OCI-LY7 (cell line): ENCODE data around the gene GRB7. TPM values are rescaled to one million over a fixed set of nuclear protein-coding genes. Genes with fewer than 3 reads are reported as not detected.

Source experiments
- BruUV-seq: library from RNA; stranded (reverse); fragments of 400-500 nt; replicated peaks from 2 replicates; lab custom pipeline; 2021; lab: Mats Ljungman, UMichigan
- CTCF ChIA-PET: fragments of 300-600 bp; sonication (Branson Sonifier 250); formaldehyde crosslinking; loops from one replicate; lab custom pipeline; 2022; ENCODE audit warnings: antibody characterized with exemption; ENCODE audit not compliant: unreplicated experiment; lab: Charles Lee
- POLR2A ChIA-PET: fragments of 300-600 bp; sonication (Branson Sonifier 250); formaldehyde crosslinking; loops from one replicate; lab custom pipeline; 2022; ENCODE audit warnings: antibody characterized with exemption; lab: Charles Lee
- DNase-seq: peaks from one replicate; pipeline ENCODE4 v3.0.0-alpha.2; 2015; ENCODE audit warnings: low spot score
- H2AFZ ChIP-seq: fragments of 200-600 bp; sonication (generic), shearing (Covaris generic); 2 replicates; pipeline ENCODE4 v1.6.1; 2014; ENCODE audit warnings: mild to moderate bottlenecking, antibody characterized with exemption, low read length, moderate library complexity
- H3K27ac ChIP-seq: fragments of 200-600 bp; sonication (generic); 2 replicates; pipeline ENCODE4 v1.5.1; 2014; ENCODE audit warnings: mixed run types, low read depth, mild to moderate bottlenecking, moderate library complexity, low read length, inconsistent platforms; ENCODE audit not compliant: poor library complexity, severe bottlenecking
- H3K36me3 ChIP-seq: fragments of 200-600 bp; sonication (generic); 2 replicates; pipeline ENCODE4 v1.6.1; 2014; ENCODE audit warnings: mild to moderate bottlenecking, antibody characterized with exemption, low read length, moderate library complexity, mixed read lengths; ENCODE audit not compliant: insufficient read depth
- H3K4me1 ChIP-seq: fragments of 200-600 bp; sonication (generic); 2 replicates; pipeline ENCODE4 v1.5.1; 2014; ENCODE audit warnings: mild to moderate bottlenecking, low read length; ENCODE audit not compliant: insufficient read depth, poor library complexity, severe bottlenecking
- H3K4me2 ChIP-seq: fragments of 200-600 bp; sonication (generic); 2 replicates; pipeline ENCODE4 v1.6.1; 2014; ENCODE audit warnings: mild to moderate bottlenecking, low read length
- H3K4me3 ChIP-seq: fragments of 200-600 bp; sonication (generic); 2 replicates; pipeline ENCODE4 v1.5.1; 2014; ENCODE audit warnings: mild to moderate bottlenecking, low read depth, low read length; ENCODE audit not compliant: poor library complexity, severe bottlenecking
- H3K79me2 ChIP-seq: fragments of 200-600 bp; sonication (generic); 2 replicates; pipeline ENCODE4 v1.6.1; 2016; ENCODE audit warnings: low read depth, mild to moderate bottlenecking, low read length, moderate library complexity, mixed read lengths; ENCODE audit not compliant: insufficient read depth
- H3K9me2 ChIP-seq: fragments of 200-600 bp; sonication (generic); 2 replicates; pipeline ENCODE4 v1.6.1; 2016; ENCODE audit warnings: mild to moderate bottlenecking, low read length, mixed read lengths; ENCODE audit not compliant: insufficient read depth
- H3K9me3 ChIP-seq: fragments of 200-600 bp; sonication (generic); 2 replicates; pipeline ENCODE4 v1.6.1; 2014; ENCODE audit warnings: mild to moderate bottlenecking, mixed run types, low read length, mixed read lengths
- H4K20me1 ChIP-seq: fragments of 200-600 bp; sonication (generic); 2 replicates; pipeline ENCODE4 v1.6.1; 2014; ENCODE audit warnings: mild to moderate bottlenecking, antibody characterized with exemption, low read length, moderate library complexity, mixed read lengths; ENCODE audit not compliant: insufficient read depth
- CTCF ChIP-seq: fragments of 200-600 bp; sonication (generic); conservative IDR thresholded peaks from 2 replicates; pipeline ENCODE4 v1.5.1; 2014; ENCODE audit warnings: mild to moderate bottlenecking, antibody characterized with exemption, low read length, moderate library complexity, mixed read lengths
- EZH2phosphoT487 ChIP-seq: fragments of 200-600 bp; sonication (generic); IDR thresholded peaks from 2 replicates; pipeline ENCODE4 v1.6.1; 2018; ENCODE audit warnings: low read depth, borderline replicate concordance, mild to moderate bottlenecking, mixed run types, antibody characterized with exemption, low read length, moderate library complexity, mixed read lengths
- intact Hi-C: fragments of 100-400 bp; cut with micrococcal nuclease; formaldehyde crosslinking; loops from one replicate; pipeline ENCODE4 v1.10.0; 2022; ENCODE audit not compliant: unreplicated experiment
- total RNA-seq, 2 experiments: library from RNA; depleted of rRNA in 1 of 2; stranded (reverse); fragments of >200 nt in 1 of 2; shearing (Covaris generic) in 1 of 2; gene quantifications; 2 replicates each; pipeline ENCODE4 v1.2.3, GENCODE V29; 2014 to 2022

GRB7 gene
- total RNA-seq, 2 experiments from 2014 or later: 0.25 TPM; not detected in 1

- H3K36me3 ChIP-seq: no peaks in the 10 kb centered on the region
- no peak for DNase-seq
- POLR2A ChIA-PET: no interaction called here
- no peak overlapping the region for H2AFZ ChIP-seq
- no TSS peak for BruUV-seq
- TF ChIP-seq EZH2phosphoT487: no peak
- TF ChIP-seq CTCF: no peak
- peaks cover 4% of the 10 kb centered on the region for H3K4me1 ChIP-seq
- H3K4me2 ChIP-seq: no peak overlapping the region
- no peaks in the 10 kb centered on the region for H4K20me1 ChIP-seq
- intact Hi-C loops: no loop called here
- H3K9me3 ChIP-seq: no peaks in the 10 kb centered on the region
- CTCF ChIA-PET: interaction anchor here (0.6 kb wide), 1 partner anchor 21 kb away, joined by 3 read pairs; no protein-coding TSS in a partner anchor
- H3K4me3 ChIP-seq: no peak overlapping the region
- no peaks in the 10 kb centered on the region for H3K79me2 ChIP-seq
- no peak overlapping the region for H3K27ac ChIP-seq
- no peaks in the 10 kb centered on the region for H3K9me2 ChIP-seq
Observed at GRCh38 chr17:39704821-39705551, 32.8 kb upstream of the GRB7 start.

GRCh38 chr17:39705786-39706348, 31.9 kb upstream of the GRB7 start:
- no peak overlapping the region for H3K4me3 ChIP-seq

More at GRCh38 chr17:39705786-39706348, 31.9 kb upstream of the GRB7 start:
- H3K9me3 ChIP-seq: no peaks in the 10 kb centered on the region
- no peaks in the 10 kb centered on the region for H3K79me2 ChIP-seq
- no peaks in the 10 kb centered on the region for H3K36me3 ChIP-seq
- no peak overlapping the region for H2AFZ ChIP-seq
- peaks cover 4% of the 10 kb centered on the region for H3K4me1 ChIP-seq
- CTCF ChIA-PET: no interaction called here
- TF ChIP-seq EZH2phosphoT487 (no peak), CTCF (no peak)
- BruUV-seq: no TSS peak
- DNase-seq: no peak
- intact Hi-C loops: no loop called here
- H3K4me2 ChIP-seq: no peak overlapping the region
- no peak overlapping the region for H3K27ac ChIP-seq
- no peaks in the 10 kb centered on the region for H4K20me1 ChIP-seq
- H3K9me2 ChIP-seq: no peaks in the 10 kb centered on the region
- POLR2A ChIA-PET: no interaction called here
